Choroid plexus epithelial cell (primary cell): ENCODE data around the gene LRP10.

Source experiments
- DNase-seq: peaks from one replicate; pipeline ENCODE4 v3.0.0-alpha.2; 2010; ENCODE audit warnings: low read depth
- H3K4me3 ChIP-seq: 2 replicates; pipeline ENCODE4 v1.5.1; 2011; ENCODE audit warnings: low read depth, mild to moderate bottlenecking, control low read depth, low read length, moderate library complexity
- CTCF ChIP-seq: conservative IDR thresholded peaks from 2 replicates; pipeline ENCODE4 v1.5.1; 2011; ENCODE audit warnings: low read depth, mild to moderate bottlenecking, control low read depth, inconsistent platforms, low read length, moderate library complexity

Gene LRP10

DNA sequence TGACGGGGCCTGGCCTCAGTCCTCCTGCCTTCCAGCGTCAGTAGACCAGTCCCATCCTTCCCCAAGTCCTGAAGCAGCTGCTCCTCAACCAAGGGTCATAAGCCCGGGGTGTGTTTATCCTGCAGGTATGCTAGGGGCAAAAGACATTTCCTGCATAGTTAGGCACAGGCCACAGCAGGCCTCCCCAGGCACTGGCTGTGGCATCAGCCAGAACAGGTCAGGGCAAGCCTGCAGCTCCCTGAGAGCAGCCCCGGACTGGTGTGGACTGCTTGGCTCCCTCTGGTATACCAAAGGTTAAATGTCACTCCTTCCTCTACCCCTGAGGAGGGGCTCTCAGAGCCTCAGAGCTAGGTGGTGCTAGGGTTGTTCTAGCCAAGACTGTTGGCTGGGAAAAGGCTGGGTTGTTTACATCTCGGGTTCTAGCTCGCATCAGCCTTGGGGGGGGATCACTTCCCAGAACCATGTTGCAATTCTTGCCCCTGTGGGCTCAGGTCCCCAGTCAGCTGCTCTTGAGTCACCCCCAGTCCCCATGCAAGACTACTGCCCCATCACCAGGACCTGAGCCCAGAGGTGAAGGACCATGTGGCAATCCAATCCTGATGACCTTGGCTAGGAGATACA lies 32.3 kb upstream of the LRP10 start:
- no peak for TF ChIP-seq CTCF
- peak overlapping the region; percentile 97 for H3K4me3 ChIP-seq
- DNase-seq: peak; percentile 69

DNA sequence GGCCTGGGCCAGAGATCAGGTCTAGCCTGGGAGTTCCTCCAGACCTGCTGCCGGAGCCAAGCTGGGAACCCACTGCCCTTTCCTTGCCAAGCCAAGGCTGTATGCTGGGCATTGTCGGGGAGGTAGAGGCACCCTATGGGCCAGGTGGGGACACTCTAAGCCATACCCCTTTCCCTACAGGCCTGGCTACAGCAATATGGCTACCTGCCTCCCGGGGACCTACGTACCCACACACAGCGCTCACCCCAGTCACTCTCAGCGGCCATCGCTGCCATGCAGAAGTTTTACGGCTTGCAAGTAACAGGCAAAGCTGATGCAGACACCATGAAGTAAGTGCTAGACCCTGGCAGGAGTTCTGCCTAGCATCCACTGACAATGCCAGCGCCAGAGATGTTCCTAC lies 30.2 kb upstream of the LRP10 start:
- no peak overlapping the region for H3K4me3 ChIP-seq
- no peak for TF ChIP-seq CTCF
- no peak for DNase-seq

DNA sequence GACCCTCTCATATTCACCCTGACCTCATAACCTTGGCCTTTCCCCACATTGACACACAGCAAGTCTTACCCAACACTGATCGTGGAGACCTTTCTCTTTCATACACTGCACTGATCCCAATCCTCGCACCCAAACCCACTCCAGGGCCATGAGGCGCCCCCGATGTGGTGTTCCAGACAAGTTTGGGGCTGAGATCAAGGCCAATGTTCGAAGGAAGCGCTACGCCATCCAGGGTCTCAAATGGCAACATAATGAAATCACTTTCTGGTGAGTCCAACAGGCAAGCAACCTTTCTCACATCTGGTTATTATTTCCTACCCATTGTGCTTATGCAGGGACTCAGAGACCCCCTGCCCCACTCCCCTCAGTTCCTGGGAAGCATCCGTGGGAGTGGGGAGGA lies 29.8 kb upstream of the LRP10 start:
- no peak for DNase-seq
- no peak overlapping the region for H3K4me3 ChIP-seq
- no peak for TF ChIP-seq CTCF

GRCh38 chr14:22842211-22843122 lies 29.1 kb upstream of the LRP10 start:
- no peak for TF ChIP-seq CTCF
- DNase-seq: no peak
- H3K4me3 ChIP-seq: no peak overlapping the region

DNA sequence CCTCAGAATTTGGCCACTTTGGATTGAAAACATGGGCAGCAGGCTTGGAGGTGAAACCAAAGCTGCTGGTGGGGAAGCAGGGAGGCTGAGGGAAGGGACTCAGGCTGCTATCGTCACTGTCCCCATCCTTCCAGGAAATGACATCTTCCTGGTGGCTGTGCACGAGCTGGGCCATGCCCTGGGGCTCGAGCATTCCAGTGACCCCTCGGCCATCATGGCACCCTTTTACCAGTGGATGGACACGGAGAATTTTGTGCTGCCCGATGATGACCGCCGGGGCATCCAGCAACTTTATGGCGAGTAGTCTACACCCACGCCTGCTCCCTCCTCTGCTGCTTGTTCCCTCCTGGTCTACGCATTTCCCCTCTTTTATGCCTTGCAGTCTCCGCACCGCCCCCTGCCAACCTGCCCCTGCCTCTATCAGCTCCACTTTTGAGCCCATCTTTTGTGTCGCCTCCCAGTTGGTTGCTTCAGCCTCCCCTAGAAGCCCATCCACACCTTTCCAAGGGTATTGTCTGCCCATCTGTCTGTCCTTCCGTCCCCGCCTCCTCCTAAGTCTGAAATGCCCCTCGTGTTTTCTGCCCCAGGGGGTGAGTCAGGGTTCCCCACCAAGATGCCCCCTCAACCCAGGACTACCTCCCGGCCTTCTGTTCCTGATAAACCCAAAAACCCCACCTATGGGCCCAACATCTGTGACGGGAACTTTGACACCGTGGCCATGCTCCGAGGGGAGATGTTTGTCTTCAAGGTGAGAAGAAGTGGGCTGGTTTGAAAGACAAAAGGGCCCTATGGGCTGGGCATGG lies 28.2 kb upstream of the LRP10 start:
- DNase-seq: no peak
- no peak for TF ChIP-seq CTCF
- no peak overlapping the region for H3K4me3 ChIP-seq

DNA sequence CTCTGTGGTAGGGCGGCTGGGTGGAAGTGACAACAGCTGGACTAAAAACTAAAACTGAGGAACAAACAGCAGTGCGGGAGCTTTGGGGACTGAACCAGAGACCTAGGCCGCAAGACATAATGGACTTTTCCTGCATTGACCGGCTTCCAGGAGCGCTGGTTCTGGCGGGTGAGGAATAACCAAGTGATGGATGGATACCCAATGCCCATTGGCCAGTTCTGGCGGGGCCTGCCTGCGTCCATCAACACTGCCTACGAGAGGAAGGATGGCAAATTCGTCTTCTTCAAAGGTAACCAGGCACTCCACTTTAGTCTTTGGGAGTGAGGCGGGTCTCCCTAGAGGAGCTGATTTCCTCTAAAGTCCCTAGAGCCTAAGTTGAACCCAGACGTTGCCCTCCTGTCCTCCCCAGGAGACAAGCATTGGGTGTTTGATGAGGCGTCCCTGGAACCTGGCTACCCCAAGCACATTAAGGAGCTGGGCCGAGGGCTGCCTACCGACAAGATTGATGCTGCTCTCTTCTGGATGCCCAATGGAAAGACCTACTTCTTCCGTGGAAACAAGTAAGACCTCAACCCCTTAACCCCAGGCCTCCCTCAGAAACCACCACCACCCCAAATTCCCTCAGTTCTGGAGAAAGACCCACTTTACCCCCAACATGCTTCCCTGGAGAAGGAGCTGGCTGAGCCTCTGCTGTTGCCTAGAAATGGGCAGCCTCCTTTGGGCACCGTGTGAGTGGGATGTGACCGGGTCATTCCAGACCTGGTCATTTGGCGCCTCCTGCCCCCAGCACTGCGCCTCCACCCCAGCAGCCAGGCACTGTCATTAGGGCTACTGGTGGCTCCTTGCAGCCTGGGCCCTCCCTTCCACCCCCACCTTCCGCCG lies 27.1 kb upstream of the LRP10 start:
- DNase-seq: no peak
- no peak for TF ChIP-seq CTCF
- H3K4me3 ChIP-seq: no peak overlapping the region
